Heart right ventricle (tissue), 16 donors: ENCODE measurements around the gene CKS1B. TPM values are rescaled to one million over a fixed set of nuclear protein-coding genes. Genes with fewer than 3 reads are reported as not detected.

Source experiments
- ATAC-seq, 8 donors: fragments of 200-7000 bp; cut with Tn5 transposase; one replicate each; pipeline ENCODE4 v1.9.1; 2020; ENCODE audit warnings: mild to moderate bottlenecking in 8 of 8, moderate library complexity in 8 of 8, moderate number of reproducible peaks in 1 of 8
- DNase-seq, 2 donors: peaks; one replicate each; pipeline ENCODE4 v3.0.0-alpha.2; 2020
- H3K27ac ChIP-seq, 10 donors: fragments of 200-600 bp; sonication (generic) in 2 of 10; one replicate each; pipeline versions ENCODE4 v1.5.0 to v1.8.0; 2020 to 2022; ENCODE audit warnings: mild to moderate bottlenecking in 3 of 10
- H3K27me3 ChIP-seq, 7 donors: fragments of 200-600 bp; one replicate each; pipeline ENCODE4 v1.8.0; 2021 to 2022; ENCODE audit warnings: mild to moderate bottlenecking in 2 of 7
- H3K36me3 ChIP-seq, 9 donors: fragments of 200-600 bp; sonication (generic) in 1 of 9; one replicate each; pipeline versions ENCODE4 v1.5.0 to v1.8.0; 2020 to 2022; ENCODE audit warnings: mild to moderate bottlenecking in 2 of 9
- H3K4me1 ChIP-seq, 9 donors: fragments of 200-600 bp; sonication (generic) in 1 of 9; one replicate each; pipeline versions ENCODE4 v1.5.0 to v1.8.0; 2020 to 2022; ENCODE audit warnings: mild to moderate bottlenecking in 4 of 9
- H3K4me3 ChIP-seq, 10 donors: fragments of 200-600 bp; sonication (generic) in 2 of 10; one replicate each; pipeline versions ENCODE4 v1.5.0 to v1.8.0; 2020 to 2022; ENCODE audit warnings: mild to moderate bottlenecking in 7 of 10, moderate library complexity in 2 of 10
- H3K9me3 ChIP-seq, 11 donors: fragments of 200-600 bp in 10 of 11; sonication (generic) in 2 of 11; one replicate each; pipeline versions ENCODE4 v1.5.0 to v1.8.0; 2013 to 2022; ENCODE audit warnings: mild to moderate bottlenecking in 2 of 11, control low read depth in 1 of 11, moderate library complexity in 1 of 11
- WGBS, 2 donors: extraction: QIAGEN DNeasy Blood & Tissue Kit; methylation state at CpG; one replicate each; pipeline ENCODE4 v1.1.7; 2013; ENCODE audit warnings: inconsistent platforms in 1 of 2; 5-methylcytosine and 5-hydroxymethylcytosine counted together
- intact Hi-C, 10 donors: fragments of 100-400 bp; cut with DNase I; formaldehyde crosslinking; loops; one replicate each; pipeline versions ENCODE4 v1.11.1 to v1.14.2; 2022
- polyA plus RNA-seq, 2 donors: library from polyadenylated mRNA; stranded (reverse); fragments of 200-250 nt; gene quantifications; one replicate each; pipeline ENCODE4 v1.2.3, GENCODE V29; 2013
- total RNA-seq, 10 donors: library from RNA; stranded (reverse); fragmentation: NEBNext Ultra II Directional in 3 of 10; extraction: Animal tissue kit (Norgen Biotek cat#: 25700) in 3 of 10; gene quantifications; one replicate each; pipeline versions ENCODE4 v1.2.1 to v1.2.4, GENCODE V29; 2021 to 2023
- TF ChIP-seq, protein P1 (sequence below), 9 donors: fragments of 200-600 bp; sonication (generic) in 2 of 9; IDR thresholded peaks; one replicate each; pipeline versions ENCODE4 v1.5.0 to v1.8.0; 2021 to 2022; ENCODE audit warnings: antibody characterized with exemption in 9 of 9, mild to moderate bottlenecking in 5 of 9, moderate library complexity in 1 of 9
- donor health status: Arrhythmogenic right ventricular cardiomyopathy.
- donor health status: ischemic (EF 13 %, LVEDD 7.1; RV severe dilation, severe dysfunction).
- donor health status: healthy with polysubstance abuse.
- donor health status: DM: no; HTN: yes; CAD: no.
- donor health status: DM: no; HTN: no; CAD: no.
- donor health status: ischemic (EF 25% LVEDD 6.9; RV normal size, moderate dysfunction).
- donor health status: ischemic (EF 25% LVEDD 5.7; RV mildly dilated, moderate dysfunction).
- donor health status: healthy.
- donor health status: DM: yes; HTN: yes; CAD: no.
- donor health status: Ischemic cardiomyopathy.
- donor health status: ischemic (EF 35%, LVEDD 5.7; RV mildly dilated, moderate dysfunction).
- donor health status: nonischemic (EF 11% LVEDD 7.7; RV severe dilation, severe dysfunction).
- donor health status: DM: yes; HTN: yes; CAD: no.
- donor health status: PGD.
- donor health status: ischemic (EF 29% LVEDD 5.4; RV normal size, mild dysfunction).
- donor health status: nonischemic (EF 23%, LVEDD 6.1; RV moderate dilation, normal function).

CKS1B gene
- total and polyA plus RNA-seq, 12 donors, result 4.6 to 36.7 (median 17.5) TPM

DNA sequence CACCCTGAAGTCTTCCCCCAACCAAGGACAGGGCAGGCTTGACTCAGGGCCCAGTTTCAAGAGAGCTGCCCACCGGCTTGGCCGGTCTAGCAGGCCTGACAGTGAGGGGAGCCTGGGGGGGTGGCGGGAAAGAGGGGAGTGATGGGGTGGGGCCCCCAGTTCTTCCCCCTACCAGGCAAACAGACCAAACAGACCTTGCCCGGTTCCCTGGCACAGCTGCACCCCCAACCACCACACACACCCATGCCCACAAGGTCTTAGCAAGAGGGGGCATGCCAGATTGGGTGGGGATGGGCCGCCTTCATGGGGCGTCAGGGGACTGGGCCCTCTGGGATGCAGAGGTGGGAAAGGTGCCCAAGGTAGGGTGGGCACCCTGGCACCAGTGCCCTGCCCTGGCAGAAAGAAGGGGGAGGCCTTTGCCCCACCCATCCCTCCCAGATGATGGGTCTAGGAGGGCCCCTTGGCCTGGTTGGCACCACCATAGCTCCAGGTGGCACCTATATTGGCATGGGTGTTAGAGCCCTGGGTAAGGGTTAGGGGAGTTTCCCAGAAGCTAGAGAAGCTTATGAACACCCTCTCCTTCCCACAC is 37.0 kb downstream of the CKS1B start:
- H3K4me3 ChIP-seq, result no peak overlapping the region
- H3K9me3 ChIP-seq, result no peaks in the 10 kb centered on the region
- intact Hi-C loops, result loop anchor here in 1 of 10 donors (10.0 kb wide), 1 partner anchor 57 kb away; the partner anchor contains the start of gene PBXIP1
- DNase-seq, result no peak
- 85 to 92% methylated on average over 6 of the region's 6 CpGs for WGBS, 2 donors
- H3K27ac ChIP-seq, result peak overlapping the region in 8 of 10 donors; percentile 31 to 95 (median 60)
- TF ChIP-seq, protein P1, sequence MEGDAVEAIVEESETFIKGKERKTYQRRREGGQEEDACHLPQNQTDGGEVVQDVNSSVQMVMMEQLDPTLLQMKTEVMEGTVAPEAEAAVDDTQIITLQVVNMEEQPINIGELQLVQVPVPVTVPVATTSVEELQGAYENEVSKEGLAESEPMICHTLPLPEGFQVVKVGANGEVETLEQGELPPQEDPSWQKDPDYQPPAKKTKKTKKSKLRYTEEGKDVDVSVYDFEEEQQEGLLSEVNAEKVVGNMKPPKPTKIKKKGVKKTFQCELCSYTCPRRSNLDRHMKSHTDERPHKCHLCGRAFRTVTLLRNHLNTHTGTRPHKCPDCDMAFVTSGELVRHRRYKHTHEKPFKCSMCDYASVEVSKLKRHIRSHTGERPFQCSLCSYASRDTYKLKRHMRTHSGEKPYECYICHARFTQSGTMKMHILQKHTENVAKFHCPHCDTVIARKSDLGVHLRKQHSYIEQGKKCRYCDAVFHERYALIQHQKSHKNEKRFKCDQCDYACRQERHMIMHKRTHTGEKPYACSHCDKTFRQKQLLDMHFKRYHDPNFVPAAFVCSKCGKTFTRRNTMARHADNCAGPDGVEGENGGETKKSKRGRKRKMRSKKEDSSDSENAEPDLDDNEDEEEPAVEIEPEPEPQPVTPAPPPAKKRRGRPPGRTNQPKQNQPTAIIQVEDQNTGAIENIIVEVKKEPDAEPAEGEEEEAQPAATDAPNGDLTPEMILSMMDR (IDR thresholded peaks at IDR 0.05), result no peak
- H3K4me1 ChIP-seq, result peaks cover 8 to 82% (median 52%) of the 10 kb centered on the region in 9 donors
- no peak for ATAC-seq
- H3K36me3 ChIP-seq, result peaks cover 0 to 31% (median 9%) of the 10 kb centered on the region in 9 donors
- no peaks in the 10 kb centered on the region for H3K27me3 ChIP-seq

DNA sequence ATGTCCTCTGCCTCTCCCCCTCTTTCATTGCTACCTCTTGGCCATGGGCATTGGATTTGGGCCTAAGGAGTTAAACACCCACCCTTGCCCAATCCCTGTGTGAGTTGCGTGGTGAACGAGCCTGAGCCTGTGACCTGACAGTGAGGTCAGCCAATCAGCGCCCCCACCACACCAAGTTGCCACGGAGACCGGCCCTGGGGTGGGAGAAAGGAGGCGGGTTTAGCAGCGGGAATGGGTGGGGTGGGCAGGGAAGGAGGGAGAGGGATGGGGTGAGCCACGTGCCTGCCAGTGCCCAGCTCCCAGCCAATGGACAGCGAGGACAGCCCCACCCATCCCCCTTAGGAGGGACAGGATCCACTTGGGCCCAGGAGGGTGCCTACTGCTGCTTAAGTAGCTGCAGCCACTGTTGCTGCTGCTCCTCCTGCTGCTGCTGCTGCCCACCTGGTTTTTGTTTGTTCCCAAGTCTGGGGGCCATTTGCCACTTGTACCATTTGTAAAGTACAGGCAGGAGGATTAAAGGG is 37.6 kb downstream of the CKS1B start:
- no peak overlapping the region for H3K4me3 ChIP-seq
- H3K27me3 ChIP-seq, result no peaks in the 10 kb centered on the region
- H3K9me3 ChIP-seq, result no peaks in the 10 kb centered on the region
- DNase-seq (peak; percentile 62 to 67), ATAC-seq (peak; percentile 7 to 45 (median 30))
- peak overlapping the region in 8 of 10 donors; percentile 31 to 95 (median 60) for H3K27ac ChIP-seq
- TF ChIP-seq, protein P1 (IDR thresholded peaks at IDR 0.05), result no peak
- H3K36me3 ChIP-seq, result peaks cover 0 to 35% (median 9%) of the 10 kb centered on the region in 9 donors
- peaks cover 10 to 82% (median 51%) of the 10 kb centered on the region in 9 donors for H3K4me1 ChIP-seq
- intact Hi-C loops, result loop anchor here in 1 of 10 donors (10.0 kb wide), 1 partner anchor 57 kb away; the partner anchor contains the start of gene PBXIP1
- WGBS, 2 donors, result 18 to 24% methylated on average over 9 of the region's 9 CpGs

DNA sequence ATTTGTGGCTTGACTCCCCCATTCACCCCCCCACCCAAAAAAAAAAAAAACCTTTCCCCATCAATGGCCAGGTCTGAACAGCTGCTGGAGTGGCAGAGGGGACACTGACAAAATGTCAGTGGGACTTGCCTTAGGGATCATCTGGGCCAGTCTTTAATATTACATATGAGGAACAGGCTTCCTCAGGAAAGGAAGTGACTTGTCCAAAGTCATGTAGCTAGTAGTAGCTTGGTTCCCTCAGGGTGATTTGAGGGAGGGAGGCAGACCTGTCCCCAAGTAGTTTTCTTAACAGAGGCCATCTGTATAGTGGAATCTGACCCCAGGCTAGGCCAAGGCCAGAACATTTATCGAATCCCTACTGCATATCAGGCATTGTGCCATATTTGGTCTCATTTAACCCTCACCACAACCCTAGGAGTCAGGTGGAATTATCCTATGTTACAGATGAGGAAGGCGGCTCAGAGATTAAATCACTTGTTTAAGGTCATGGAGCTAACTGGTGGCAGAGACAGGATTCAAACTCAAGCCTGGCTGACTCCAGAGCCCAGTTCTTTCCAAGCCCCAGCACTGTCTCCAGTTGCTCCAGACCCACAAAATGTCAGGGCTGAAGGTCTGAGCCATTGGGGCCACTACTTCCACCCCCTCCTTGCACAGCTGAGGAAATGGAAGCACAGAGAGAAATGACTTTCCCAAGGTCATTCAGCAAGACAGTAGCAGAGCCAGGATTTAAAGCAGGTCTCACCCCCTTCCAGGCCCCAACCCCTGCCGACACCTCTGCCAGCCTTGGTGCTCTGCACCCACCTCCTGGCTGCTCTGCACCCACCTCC is 38.5 kb downstream of the CKS1B start:
- peaks cover 10 to 82% (median 47%) of the 10 kb centered on the region in 9 donors for H3K4me1 ChIP-seq
- H3K9me3 ChIP-seq, result no peaks in the 10 kb centered on the region
- intact Hi-C loops, result loop anchor here in 1 of 10 donors (10.0 kb wide), 1 partner anchor 58 kb away; the partner anchor contains the start of gene PBXIP1

More for the DNA sequence above, 38.5 kb downstream of the CKS1B start:
- ATAC-seq (no peak), DNase-seq (no peak)
- Histone ChIP-seq H3K4me3 (no peak overlapping the region), H3K36me3 (peaks cover 0 to 35% (median 9%) of the 10 kb centered on the region in 9 donors), H3K27me3 (no peaks in the 10 kb centered on the region), H3K27ac (peak overlapping the region in 7 of 10 donors; percentile 6 to 95 (median 49))
- TF ChIP-seq, protein P1 (IDR thresholded peaks at IDR 0.05), result no peak
- 70 to 71% methylated on average over 3 of the region's 3 CpGs for WGBS, 2 donors
